ENCODE results near the gene DHRS2.
"Not testable (repeated sequence)": the region's sequence is repeated elsewhere in the genome, so short reads cannot be mapped to it uniquely, and the experiment has no call there.

The DHRS2 gene

GRCh38 chr14:23650506-23650905 is 14.3 kb downstream of the DHRS2 start:
- no peak for DNase-seq

GRCh38 chr14:23653051-23653450 is 16.9 kb downstream of the DHRS2 start:
- DNase-seq: no peak

- DNase-seq: no peak
Observed at GRCh38 chr14:23654231-23654630, 18.1 kb downstream of the DHRS2 start.

GRCh38 chr14:23657959-23658470 is 21.9 kb downstream of the DHRS2 start:
- DNase-seq: no peak

- peak; percentile 7 for DNase-seq
Observed at GRCh38 chr14:23660290-23661226, 24.4 kb downstream of the DHRS2 start.

- DNase-seq: no peak
Observed at GRCh38 chr14:23661542-23661941, 25.4 kb downstream of the DHRS2 start.

GRCh38 chr14:23663127-23663526 is 27.0 kb downstream of the DHRS2 start:
- no peak for DNase-seq

- DNase-seq: no peak
Observed at GRCh38 chr14:23663711-23664110, 27.5 kb downstream of the DHRS2 start.

GRCh38 chr14:23664207-23664885 is 28.2 kb downstream of the DHRS2 start:
- no peak for DNase-seq

- DNase-seq: no peak
Observed at GRCh38 chr14:23665302-23666016, 29.3 kb downstream of the DHRS2 start.

GRCh38 chr14:23667134-23667533 is 31.0 kb downstream of the DHRS2 start:
- DNase-seq: no peak

- no peak for DNase-seq
Observed at GRCh38 chr14:23669441-23669840, 33.3 kb downstream of the DHRS2 start.

GRCh38 chr14:23670481-23670880 is 34.3 kb downstream of the DHRS2 start:
- no peak for DNase-seq

- no peak for DNase-seq
Observed at GRCh38 chr14:23672200-23672599, 36.0 kb downstream of the DHRS2 start.

GRCh38 chr14:23675337-23675736 is 39.2 kb downstream of the DHRS2 start:
- DNase-seq: no peak

- DNase-seq: no peak
Observed at GRCh38 chr14:23675906-23676305, 39.7 kb downstream of the DHRS2 start.

- DNase-seq: no peak
Observed at GRCh38 chr14:23681337-23681736, 45.2 kb downstream of the DHRS2 start.

- DNase-seq: not testable (repeated sequence)
Observed at GRCh38 chr14:23689709-23690514, 53.7 kb downstream of the DHRS2 start.

GRCh38 chr14:23692416-23692815 is 56.3 kb downstream of the DHRS2 start:
- DNase-seq: no peak

- DNase-seq: no peak
Observed at GRCh38 chr14:23693252-23693775, 57.1 kb downstream of the DHRS2 start.

GRCh38 chr14:23694085-23694948 is 58.2 kb downstream of the DHRS2 start:
- DNase-seq: no peak
